ENCODE results near the gene RPS28.
"Not testable (repeated sequence)": the region's sequence is repeated elsewhere in the genome, so short reads cannot be mapped to it uniquely, and the experiment has no call there.

Gene RPS28

DNA sequence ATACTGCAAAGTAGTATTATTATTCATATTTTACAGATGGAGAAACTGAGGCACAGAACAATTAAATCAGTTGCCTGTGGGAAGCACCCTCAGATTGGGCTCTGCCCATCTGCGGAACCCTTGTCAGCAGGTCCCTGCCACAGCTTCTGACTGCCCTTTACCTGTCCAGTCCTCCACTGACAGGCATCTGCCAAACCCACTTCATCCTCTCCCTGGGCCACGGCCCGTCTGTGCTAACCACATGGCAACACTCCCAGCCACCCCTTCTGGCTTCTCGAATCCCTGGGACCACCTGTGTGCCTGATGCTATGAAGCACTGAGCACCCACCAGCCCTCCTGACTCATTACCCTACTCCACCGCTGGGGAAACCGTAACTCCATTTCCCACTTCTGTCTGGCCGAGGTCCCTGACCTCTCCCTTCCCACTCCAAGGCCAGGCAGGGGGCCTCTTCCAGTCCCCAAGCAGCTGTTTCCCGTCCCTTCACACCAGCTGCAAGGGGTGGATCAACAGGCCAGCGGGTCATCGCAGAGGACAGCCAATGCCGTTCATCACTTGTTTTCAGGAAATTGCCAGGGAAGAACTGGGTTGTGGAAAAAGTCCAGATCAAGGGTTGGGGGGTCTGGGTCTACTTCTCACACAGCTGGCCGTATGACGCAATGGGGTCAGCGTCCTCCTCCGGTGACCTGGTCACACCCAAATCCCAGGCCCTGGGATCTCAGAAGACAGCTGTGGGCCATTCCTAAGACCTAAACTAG is 19.2 kb downstream of the RPS28 start:
- no peaks in the 10 kb centered on the region for H3K36me3 ChIP-seq (ENCODE audit: insufficient read depth, low read length)
- peaks cover 38% of the 10 kb centered on the region for H3K27me3 ChIP-seq (ENCODE audit: insufficient read depth, low read length)
- H3K9me3 ChIP-seq (ENCODE audit: low read length): no peaks in the 10 kb centered on the region
- H2AFZ ChIP-seq (ENCODE audit: low read depth, low read length): no peak overlapping the region
- H3K4me1 ChIP-seq (ENCODE audit: insufficient read depth, low read length): no peaks in the 10 kb centered on the region
- no peak overlapping the region for H3K4me3 ChIP-seq (ENCODE audit: low read length)

DNA sequence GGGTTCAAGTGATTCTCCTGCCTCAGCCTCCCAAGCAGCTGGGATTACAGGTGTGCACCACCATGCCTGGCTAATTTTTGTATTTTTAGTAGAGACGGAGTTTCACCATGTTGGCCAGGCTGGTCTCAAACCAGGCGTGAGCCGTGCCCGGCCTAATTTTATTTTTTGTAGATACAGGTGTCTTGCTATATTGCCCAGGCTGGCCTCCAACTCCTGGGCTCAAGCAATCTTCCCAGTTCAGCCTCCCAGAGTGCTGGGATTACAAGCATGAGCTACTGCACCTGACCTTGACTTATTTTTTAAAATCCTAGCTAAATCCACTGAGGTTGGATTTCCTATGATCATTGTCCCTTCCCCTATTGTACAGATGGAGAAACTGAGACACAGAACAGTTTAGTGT is 20.2 kb downstream of the RPS28 start:
- H3K4me1 ChIP-seq (ENCODE audit: insufficient read depth, low read length); H3K9me3 ChIP-seq (ENCODE audit: low read length); H3K36me3 ChIP-seq (ENCODE audit: insufficient read depth, low read length); H3K4me3 ChIP-seq (ENCODE audit: low read length); H2AFZ ChIP-seq (ENCODE audit: low read depth, low read length): not testable (repeated sequence)
- peaks cover 31% of the 10 kb centered on the region for H3K27me3 ChIP-seq (ENCODE audit: insufficient read depth, low read length)

GRCh38 chr19:8342316-8342683 is 21.0 kb downstream of the RPS28 start:
- Histone ChIP-seq H2AFZ (ENCODE audit: low read depth, low read length) (no peak overlapping the region), H3K27me3 (ENCODE audit: insufficient read depth, low read length) (peaks cover 27% of the 10 kb centered on the region), H3K9me3 (ENCODE audit: low read length) (no peaks in the 10 kb centered on the region), H3K4me3 (ENCODE audit: low read length) (no peak overlapping the region), H3K4me1 (ENCODE audit: insufficient read depth, low read length) (no peaks in the 10 kb centered on the region), H3K36me3 (ENCODE audit: insufficient read depth, low read length) (no peaks in the 10 kb centered on the region)

DNA sequence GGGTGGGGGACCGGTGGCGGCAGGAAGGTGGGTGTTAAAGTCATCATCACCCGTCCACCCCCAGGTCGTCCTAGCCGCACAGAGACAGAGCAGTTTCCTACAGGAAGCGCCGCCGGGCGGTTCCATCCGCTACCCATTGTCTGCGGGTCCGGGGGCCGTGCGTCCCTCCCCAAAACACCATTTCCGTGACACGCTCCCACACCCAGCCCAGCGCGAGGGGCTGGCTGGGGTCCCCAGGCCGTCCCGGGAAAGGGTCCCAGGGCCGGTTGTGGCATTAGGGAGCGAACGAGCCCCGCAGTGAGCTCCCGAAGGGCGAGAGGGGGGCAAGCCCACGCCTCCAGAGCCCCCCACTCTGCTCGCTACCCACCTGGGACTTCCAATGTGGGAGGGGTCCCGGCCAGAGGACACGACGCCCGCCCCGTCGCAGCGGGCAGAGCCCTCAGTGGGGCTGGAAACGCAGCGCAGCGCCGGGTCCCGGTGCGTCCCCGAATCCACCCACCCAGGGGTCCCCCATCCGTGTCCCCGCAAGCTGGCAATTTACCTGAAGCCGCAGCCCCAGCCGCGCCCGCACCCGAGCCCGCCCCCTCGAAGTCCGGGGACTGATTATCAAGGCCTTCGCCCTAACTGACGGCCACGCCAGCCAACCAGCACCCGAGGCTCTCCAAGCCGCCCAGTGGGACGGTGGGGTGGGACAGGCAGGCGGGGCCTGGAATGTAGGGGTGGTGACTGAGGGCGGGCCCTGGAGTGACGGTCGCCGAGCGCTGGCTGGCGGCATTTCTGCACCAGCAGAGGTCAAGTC is 21.6 kb downstream of the RPS28 start, which contains the start of gene KANK3:
KANK3 (minus strand) TSS at position 579 of the 799 bp plus-strand sequence. CDS start 5,434 bp downstream, outside the sequence.
- no peaks in the 10 kb centered on the region for H3K4me1 ChIP-seq (ENCODE audit: insufficient read depth, low read length)
- peaks cover 24% of the 10 kb centered on the region for H3K27me3 ChIP-seq (ENCODE audit: insufficient read depth, low read length)
- H3K4me3 ChIP-seq (ENCODE audit: low read length): peak within 1 kb of the TSS; percentile 28
- peak within 1 kb of the TSS; percentile 74 for H2AFZ ChIP-seq (ENCODE audit: low read depth, low read length)
- no peaks in the 10 kb centered on the region for H3K9me3 ChIP-seq (ENCODE audit: low read length)
- H3K36me3 ChIP-seq (ENCODE audit: insufficient read depth, low read length): no peaks in the 10 kb centered on the region

GRCh38 chr19:8343483-8343844 is 22.2 kb downstream of the RPS28 start:
- Histone ChIP-seq H3K36me3 (ENCODE audit: insufficient read depth, low read length) (no peaks in the 10 kb centered on the region), H2AFZ (ENCODE audit: low read depth, low read length) (no peak overlapping the region), H3K9me3 (ENCODE audit: low read length) (no peaks in the 10 kb centered on the region), H3K4me1 (ENCODE audit: insufficient read depth, low read length) (no peaks in the 10 kb centered on the region), H3K4me3 (ENCODE audit: low read length) (no peak overlapping the region), H3K27me3 (ENCODE audit: insufficient read depth, low read length) (peaks cover 24% of the 10 kb centered on the region)

DNA sequence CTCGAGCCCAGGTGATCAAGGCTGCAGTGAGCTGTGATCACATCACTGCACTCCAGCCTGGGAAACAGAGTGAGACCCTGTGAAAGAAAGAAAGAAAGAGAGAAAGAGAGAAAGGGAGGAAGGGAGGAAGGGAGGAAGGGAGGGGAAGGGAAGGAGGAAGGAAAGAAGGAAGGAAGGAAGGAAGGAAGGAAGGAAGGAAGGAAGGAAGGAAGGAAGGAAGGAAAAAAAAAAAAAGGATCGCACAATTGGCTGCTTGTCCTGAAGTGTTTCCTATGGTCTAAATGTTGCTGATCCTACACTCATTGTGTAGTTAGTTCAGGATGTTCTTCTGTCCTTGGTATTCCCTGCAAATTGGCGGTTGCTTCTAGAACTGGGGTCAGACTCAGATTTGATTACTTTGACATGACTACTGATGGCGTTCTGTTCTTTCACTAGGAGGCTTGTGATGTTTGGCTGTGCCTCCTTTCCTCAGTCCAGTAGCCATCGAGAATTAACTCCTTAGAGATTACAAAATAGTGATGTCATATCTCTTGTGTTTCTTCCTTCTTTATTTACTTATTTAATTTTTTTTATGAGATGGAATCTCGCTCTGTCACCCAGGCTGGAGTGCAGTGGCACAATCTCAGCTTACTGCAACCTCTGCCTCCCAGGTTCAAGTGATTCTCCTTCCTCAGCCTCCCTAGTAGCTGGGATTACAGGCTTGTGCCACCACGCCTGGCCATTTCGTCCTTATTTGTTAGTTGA is 28.5 kb downstream of the RPS28 start:
- not testable (repeated sequence) for H3K9me3 ChIP-seq (ENCODE audit: low read length); H3K4me3 ChIP-seq (ENCODE audit: low read length); H3K27me3 ChIP-seq (ENCODE audit: insufficient read depth, low read length); H2AFZ ChIP-seq (ENCODE audit: low read depth, low read length); H3K36me3 ChIP-seq (ENCODE audit: insufficient read depth, low read length); H3K4me1 ChIP-seq (ENCODE audit: insufficient read depth, low read length)

DNA sequence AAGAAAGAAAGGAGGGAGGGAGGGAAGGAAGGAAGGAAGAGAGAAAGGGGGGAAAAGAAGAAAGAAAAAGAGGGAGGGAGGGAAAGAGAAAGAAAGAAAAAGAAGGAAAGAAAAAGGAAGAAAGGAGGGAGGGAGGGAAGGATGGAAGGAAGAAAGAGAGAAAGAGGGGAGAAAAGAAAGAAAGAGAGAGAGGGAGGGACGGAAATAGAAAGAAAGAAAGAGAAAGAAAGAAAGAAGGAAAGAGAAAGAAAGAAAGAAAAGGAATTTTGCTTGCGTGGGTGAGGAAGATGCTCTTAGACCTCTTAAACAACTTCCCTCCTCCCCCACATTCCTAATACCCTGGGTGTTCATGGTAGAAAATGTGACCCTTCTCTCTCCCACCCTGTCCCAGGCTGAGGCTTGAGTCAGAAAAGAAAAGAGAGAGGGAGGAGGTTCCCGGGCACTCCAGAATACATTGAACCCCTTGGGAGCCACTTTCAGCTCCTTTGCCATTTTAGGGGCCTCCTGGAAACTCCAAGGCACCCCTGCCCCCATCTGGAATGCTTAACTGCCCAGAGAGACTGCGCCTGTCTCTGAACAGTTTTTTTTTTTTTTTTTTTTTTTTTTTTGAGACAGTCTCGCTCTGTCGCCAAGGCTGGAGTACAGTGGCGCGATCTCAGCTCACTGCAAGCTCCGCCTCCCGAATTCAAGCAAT is 31.0 kb downstream of the RPS28 start:
- H3K9me3 ChIP-seq (ENCODE audit: low read length): no peaks in the 10 kb centered on the region
- H3K4me1 ChIP-seq (ENCODE audit: insufficient read depth, low read length): peaks cover 6% of the 10 kb centered on the region
- H3K4me3 ChIP-seq (ENCODE audit: low read length): peak overlapping the region; percentile 24
- no peaks in the 10 kb centered on the region for H3K27me3 ChIP-seq (ENCODE audit: insufficient read depth, low read length)
- peak overlapping the region; percentile 62 for H2AFZ ChIP-seq (ENCODE audit: low read depth, low read length)
- H3K36me3 ChIP-seq (ENCODE audit: insufficient read depth, low read length): no peaks in the 10 kb centered on the region

DNA sequence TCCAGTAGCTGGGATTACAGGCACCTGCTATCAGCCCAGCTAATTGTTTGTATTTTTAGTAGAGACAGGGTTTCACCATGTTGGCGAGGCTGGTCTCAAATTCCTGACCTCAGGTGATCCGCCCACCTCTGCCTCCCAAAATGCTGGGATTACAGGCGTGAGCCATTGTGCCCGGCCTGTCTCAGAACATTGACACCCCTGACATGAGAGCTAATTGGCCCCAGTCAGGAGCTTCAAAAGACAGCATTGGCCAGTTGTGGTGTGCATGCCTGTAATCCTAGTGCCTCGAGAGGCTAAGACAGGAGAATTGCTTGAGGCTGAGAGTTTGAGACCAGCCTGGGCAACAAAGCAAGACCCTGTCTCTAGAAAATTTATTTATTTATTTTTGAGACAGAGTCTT is 31.5 kb downstream of the RPS28 start:
- H3K4me3 ChIP-seq (ENCODE audit: low read length); H3K4me1 ChIP-seq (ENCODE audit: insufficient read depth, low read length); H3K9me3 ChIP-seq (ENCODE audit: low read length); H3K27me3 ChIP-seq (ENCODE audit: insufficient read depth, low read length); H3K36me3 ChIP-seq (ENCODE audit: insufficient read depth, low read length); H2AFZ ChIP-seq (ENCODE audit: low read depth, low read length): not testable (repeated sequence)

- no peaks in the 10 kb centered on the region for H3K9me3 ChIP-seq (ENCODE audit: low read length)
- no peak overlapping the region for H2AFZ ChIP-seq (ENCODE audit: low read depth, low read length)
- H3K4me1 ChIP-seq (ENCODE audit: insufficient read depth, low read length): peaks cover 6% of the 10 kb centered on the region
- H3K4me3 ChIP-seq (ENCODE audit: low read length): no peak overlapping the region
- no peaks in the 10 kb centered on the region for H3K27me3 ChIP-seq (ENCODE audit: insufficient read depth, low read length)
- no peaks in the 10 kb centered on the region for H3K36me3 ChIP-seq (ENCODE audit: insufficient read depth, low read length)
Observed at GRCh38 chr19:8355631-8356402, 34.5 kb downstream of the RPS28 start.

GRCh38 chr19:8357007-8357521 is 35.8 kb downstream of the RPS28 start:
- Histone ChIP-seq H3K36me3 (ENCODE audit: insufficient read depth, low read length) (no peaks in the 10 kb centered on the region), H3K27me3 (ENCODE audit: insufficient read depth, low read length) (no peaks in the 10 kb centered on the region), H3K4me1 (ENCODE audit: insufficient read depth, low read length) (peaks cover 5% of the 10 kb centered on the region), H3K9me3 (ENCODE audit: low read length) (no peaks in the 10 kb centered on the region), H3K4me3 (ENCODE audit: low read length) (no peak overlapping the region), H2AFZ (ENCODE audit: low read depth, low read length) (no peak overlapping the region)

GRCh38 chr19:8358948-8359347 is 37.7 kb downstream of the RPS28 start:
- Histone ChIP-seq H3K36me3 (ENCODE audit: insufficient read depth, low read length) (no peaks in the 10 kb centered on the region), H3K4me1 (ENCODE audit: insufficient read depth, low read length) (peaks cover 4% of the 10 kb centered on the region), H3K27me3 (ENCODE audit: insufficient read depth, low read length) (peaks cover 2% of the 10 kb centered on the region), H3K9me3 (ENCODE audit: low read length) (no peaks in the 10 kb centered on the region), H2AFZ (ENCODE audit: low read depth, low read length) (no peak overlapping the region), H3K4me3 (ENCODE audit: low read length) (no peak overlapping the region)

- H3K27me3 ChIP-seq (ENCODE audit: insufficient read depth, low read length): peaks cover 8% of the 10 kb centered on the region
- no peak overlapping the region for H3K4me3 ChIP-seq (ENCODE audit: low read length)
- no peak overlapping the region for H2AFZ ChIP-seq (ENCODE audit: low read depth, low read length)
- peaks cover 10% of the 10 kb centered on the region for H3K4me1 ChIP-seq (ENCODE audit: insufficient read depth, low read length)
- H3K9me3 ChIP-seq (ENCODE audit: low read length): no peaks in the 10 kb centered on the region
- H3K36me3 ChIP-seq (ENCODE audit: insufficient read depth, low read length): no peaks in the 10 kb centered on the region
Observed at GRCh38 chr19:8360196-8360595, 38.9 kb downstream of the RPS28 start.

Measured in neuron (in vitro differentiated cells).